ENCODE measurements around the gene PTDSS2.
A peak's percentile ranks its signal among the peaks of the same experiment; 100 is the strongest.
"Not testable (repeated sequence)": the region's sequence is repeated elsewhere in the genome, so short reads cannot be mapped to it uniquely, and the experiment has no call there.

PTDSS2 gene
- 5.6 to 23.1 (median 11.3) reads per million in 17 experiments for total RNA-seq

DNA sequence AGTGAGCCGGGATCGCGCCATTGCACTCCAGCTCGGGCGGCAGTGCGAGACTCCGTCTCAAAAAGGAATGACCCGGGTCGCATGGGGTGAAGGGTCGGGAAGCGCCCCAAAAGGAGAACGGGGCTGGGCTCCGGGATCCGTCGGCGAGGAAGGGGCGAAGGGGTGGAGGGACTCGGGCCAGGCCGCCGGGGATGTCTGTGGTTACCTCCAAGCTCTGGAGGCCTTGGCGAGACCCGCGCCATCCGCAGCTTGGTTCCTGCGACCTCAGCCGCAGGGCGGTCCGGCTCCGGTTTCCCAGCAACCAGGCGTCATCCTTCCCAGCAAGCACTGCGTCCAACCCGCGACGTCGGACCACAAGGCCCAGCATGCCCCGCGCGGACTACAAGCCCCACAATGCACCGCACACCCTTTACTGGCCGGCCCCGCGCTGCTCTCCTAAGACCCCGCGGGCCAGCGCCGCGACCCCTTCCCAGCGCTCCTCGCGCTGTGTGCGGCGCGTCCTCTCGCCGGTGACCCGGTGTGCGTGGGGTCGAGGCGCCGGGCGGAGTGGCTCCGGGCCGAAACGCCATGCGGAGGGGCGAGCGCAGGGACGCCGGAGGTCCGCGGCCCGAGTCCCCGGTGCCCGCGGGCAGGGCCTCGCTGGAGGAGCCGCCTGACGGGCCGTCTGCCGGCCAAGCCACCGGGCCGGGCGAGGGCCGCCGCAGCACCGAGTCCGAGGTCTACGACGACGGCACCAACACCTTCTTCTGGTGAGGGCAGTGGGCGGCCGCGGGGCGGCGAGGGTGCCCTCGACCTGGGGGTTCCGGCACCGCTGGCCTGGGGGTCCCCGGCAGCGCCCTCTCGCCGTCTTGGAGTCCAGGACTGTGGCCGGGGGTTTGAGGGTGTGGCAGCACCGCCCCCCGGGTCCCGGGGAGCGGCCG, at the start of gene PTDSS2:
PTDSS2 (plus strand) TSS at position 391 of the 920 bp plus-strand sequence; CDS start at position 568, 177 bp downstream.
- peak; percentile 94 to 97 (median 96) for DNase-seq

DNA sequence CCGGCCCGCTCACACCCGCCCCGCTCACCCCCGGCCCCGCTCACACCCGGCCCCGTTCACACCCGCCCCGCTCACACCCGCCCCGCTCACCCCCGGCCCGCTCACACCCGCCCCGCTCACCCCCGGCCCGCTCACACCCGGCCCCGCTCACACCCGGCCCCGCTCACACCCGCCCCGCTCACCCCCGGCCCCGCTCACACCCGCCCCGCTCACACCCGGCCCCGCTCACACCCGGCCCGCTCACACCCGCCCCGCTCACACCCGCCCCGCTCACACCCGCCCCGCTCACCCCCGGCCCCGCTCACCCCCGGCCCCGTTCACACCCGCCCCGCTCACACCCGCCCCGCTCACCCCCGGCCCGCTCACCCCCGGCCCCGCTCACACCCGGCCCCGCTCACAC, 48.9 kb upstream of the PTDSS2 start:
- not testable (repeated sequence) for DNase-seq

DNA sequence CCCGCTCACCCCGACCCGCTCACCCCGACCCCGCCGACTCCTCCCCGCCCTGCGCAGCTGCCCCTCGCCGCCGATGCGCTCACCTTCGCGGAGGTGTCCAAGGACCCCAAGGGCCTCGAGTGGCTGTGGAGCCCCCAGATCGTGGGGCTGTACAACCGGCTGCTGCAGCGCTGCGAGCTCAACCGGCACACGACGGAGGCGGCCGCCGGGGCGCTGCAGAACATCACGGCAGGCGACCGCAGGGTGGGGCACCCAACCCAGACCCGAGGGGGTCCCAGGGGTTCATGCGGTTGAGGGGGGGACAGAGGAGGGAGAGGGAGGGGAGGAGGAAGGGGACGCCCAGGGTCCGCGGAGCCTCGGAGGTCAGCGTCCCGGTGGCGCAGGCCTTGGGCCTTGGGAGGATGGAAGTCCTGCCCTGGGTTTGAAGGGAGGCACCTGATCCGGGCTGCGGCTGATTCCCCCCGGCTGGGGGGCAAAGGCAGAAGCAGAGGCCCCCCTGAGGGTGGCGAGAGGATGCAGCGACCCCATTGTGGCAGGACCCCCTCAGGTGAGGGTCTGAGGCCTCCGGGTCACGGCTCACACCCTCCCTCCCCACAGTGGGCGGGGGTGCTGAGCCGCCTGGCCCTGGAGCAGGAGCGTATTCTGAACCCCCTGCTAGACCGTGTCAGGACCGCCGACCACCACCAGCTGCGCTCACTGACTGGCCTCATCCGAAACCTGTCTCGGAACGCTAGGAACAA, 46.9 kb upstream of the PTDSS2 start:
- DNase-seq = no peak

DNA sequence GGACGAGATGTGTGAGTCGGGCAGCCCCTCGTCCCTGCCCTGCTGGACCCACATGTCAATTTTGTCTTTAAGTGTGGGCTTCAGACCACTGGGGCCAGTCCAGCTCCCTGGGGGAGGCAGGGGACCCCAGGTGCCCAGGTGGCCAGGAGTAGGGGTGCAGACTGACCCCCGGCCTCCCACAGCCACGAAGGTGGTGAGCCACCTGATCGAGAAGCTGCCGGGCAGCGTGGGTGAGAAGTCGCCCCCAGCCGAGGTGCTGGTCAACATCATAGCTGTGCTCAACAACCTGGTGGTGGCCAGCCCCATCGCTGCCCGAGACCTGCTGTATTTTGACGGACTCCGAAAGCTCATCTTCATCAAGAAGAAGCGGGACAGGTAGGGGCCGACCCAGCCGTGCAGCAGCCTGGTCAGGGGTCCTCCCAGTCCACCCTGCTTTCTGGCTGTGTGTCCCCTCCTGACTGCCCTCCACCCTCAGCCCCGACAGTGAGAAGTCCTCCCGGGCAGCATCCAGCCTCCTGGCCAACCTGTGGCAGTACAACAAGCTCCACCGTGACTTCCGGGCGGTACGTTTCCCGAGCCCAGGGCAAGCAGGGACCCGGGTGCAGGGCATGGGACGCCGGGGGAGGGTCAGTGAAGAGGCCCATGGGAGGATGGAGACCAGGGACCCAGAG, 46.2 kb upstream of the PTDSS2 start:
- DNase-seq = no peak

DNA sequence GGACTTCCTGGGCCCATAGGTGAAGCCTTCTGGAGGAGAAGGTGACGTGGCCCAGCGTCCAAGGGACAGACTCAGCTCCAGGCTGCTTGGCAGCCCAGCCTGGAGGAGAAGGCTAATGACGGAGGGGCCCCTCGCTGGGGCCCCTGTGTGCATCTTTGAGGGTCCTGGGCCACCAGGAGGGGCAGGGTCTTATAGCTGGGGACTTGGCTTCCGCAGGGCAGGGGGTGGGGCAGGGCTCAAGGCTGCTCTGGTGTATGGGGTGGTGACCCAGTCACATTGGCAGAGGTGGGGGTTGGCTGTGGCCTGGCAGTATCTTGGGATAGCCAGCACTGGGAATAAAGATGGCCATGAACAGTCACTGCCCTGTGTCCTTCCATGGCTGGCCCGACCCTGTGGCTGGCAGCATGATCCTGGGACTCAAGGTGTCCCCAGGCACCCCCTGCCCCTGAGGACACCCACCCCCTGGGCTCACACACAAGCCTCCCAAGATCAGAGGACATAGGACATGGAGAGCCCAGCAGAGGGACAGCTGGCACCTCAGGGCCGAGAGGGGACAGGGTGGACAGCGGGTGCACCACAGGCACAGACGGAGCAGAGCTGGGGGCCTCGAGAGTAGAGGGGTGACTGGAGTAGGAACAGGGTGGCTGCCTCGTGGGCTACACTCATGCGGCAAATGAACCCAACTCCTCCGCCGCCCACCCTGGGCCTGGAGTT, 45.4 kb upstream of the PTDSS2 start:
- DNase-seq = no peak

DNA sequence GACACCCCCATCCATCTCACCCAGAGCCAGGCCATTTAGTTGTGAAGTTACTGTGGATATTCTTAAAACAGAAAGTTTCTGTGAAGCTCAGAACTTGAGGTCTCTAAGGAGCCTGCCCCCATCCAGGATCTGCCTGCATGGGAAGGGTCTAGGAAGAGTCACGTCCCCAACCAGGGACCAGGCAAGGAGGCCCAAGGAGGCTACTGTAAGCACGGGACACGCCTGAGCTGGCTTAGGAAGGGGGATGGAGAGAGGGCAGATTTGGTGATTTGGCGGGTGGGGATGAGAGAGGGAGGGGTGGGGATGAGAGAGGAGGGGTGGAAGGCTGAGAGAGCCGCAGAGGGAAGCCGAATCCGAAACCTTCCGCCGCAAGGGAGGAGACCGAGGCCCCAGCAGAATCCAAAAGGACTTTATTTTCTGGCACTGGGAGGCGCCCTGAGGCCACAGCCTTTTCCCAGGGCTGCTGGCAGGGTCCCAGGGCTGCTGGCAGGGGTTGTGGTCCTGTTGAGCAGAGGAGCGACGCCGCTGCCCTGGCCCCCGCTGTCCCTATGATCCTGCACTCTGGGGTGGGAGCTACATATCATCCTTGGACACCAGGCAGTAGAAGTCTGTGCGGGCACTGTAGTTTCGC, 44.6 kb upstream of the PTDSS2 start:
- no peak for DNase-seq

DNA sequence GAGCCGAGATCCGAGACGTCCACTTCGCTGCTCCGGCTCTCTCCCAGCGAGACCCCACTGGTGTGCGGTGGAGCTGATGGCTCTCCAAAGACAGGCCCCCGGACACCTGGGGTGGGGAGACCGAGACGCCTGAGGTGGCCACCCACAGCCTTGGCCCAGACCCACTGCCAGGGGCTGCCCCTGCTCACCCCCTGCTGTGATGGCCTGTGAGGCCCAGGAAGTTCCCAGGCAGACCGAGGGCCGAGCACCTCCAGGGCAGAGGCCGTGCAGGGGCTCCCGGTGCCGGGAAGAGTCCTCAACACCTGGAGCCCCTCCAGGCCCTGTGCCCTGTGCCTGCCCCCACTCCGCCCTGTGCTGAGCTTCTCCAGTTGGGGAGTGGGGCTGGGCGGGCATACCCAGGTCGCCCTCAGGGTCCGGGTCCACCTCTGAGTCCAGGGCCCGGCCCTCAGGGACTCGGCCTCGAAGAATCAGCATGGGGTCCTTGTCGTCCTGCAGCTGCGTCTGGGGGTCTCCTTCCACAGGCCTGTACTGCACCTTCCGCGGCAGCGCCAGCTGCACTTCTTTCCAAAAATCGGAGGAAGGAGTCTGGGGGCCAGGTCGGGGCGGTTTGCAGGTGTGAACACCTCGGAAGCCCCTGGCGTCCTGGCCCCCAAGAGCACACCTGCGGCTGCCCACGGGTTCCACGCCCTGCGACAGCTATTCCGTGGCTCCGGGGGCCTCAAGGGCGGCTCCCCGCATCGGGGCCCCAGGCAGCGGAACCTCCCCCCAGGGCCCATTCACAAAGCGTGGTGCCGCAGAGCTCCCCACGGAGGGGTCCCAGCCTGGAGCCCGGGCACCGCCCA, 43.9 kb upstream of the PTDSS2 start:
- no peak for DNase-seq

DNA sequence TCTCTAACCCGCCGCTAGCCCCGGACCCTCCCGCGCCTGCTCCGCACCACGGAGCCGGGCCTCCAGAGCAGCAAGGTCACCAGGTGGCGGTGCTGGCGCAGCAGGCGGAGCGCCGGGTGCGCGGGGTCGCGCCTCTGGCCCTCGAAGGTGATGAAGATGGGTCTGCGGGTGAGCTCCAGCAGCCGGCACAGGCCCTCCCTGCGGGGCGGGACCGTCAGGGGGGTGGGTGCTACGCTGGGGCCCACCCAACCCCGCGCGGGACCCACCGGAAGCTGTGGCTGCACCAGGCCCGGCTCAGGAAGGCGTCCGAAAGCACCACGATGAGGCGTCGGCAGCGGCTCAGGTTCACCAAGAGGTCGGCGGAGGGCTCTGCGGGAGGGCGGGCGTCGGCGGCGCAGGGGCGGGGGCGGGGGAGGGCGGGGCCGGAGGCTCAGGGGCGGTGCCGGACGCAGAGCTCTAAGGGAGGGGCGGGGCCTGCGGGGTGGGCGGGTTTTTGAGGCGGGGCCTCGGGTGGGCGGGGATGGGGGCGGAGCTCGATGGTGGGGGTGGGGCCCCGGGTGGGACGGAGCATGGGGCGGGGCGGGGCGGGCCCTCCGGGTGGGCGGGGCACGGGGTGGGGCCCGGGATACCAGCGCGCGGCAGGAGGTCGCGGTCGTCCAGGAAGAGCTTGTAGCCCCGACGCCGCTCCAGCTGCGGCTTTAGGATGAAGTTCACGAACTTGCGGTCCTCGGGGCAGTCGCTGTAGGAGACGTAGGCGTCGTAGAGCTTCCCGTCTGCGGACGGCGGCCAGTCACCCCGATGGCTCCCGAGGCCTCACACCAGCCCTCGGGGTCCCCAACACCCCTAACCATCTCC, 43.1 kb upstream of the PTDSS2 start:
- DNase-seq = peak; percentile 66 to 92 (median 78)

DNA sequence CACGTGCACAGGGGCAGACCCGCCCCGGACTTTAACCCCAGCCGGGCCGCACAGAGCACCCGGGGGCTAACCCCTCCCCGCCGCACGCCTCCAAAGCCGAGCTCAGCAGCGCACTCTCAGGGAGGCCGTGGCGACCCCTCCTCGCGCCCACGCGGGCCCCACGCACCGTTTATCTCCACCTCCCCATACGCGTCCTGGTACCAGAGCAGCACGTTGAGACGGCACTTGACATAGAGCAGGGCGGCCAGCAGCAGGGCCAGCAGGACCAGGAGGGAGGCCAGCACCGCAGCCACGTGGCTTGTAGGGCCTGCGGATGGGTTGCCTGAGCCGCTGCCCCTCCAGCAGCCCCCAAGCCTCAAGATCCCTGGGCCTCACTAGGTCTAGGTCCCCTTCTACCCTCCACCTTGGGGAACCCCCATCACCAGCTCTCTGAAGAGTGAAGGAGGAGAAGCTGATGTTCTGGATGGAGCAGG, 42.4 kb upstream of the PTDSS2 start:
- DNase-seq = no peak

DNA sequence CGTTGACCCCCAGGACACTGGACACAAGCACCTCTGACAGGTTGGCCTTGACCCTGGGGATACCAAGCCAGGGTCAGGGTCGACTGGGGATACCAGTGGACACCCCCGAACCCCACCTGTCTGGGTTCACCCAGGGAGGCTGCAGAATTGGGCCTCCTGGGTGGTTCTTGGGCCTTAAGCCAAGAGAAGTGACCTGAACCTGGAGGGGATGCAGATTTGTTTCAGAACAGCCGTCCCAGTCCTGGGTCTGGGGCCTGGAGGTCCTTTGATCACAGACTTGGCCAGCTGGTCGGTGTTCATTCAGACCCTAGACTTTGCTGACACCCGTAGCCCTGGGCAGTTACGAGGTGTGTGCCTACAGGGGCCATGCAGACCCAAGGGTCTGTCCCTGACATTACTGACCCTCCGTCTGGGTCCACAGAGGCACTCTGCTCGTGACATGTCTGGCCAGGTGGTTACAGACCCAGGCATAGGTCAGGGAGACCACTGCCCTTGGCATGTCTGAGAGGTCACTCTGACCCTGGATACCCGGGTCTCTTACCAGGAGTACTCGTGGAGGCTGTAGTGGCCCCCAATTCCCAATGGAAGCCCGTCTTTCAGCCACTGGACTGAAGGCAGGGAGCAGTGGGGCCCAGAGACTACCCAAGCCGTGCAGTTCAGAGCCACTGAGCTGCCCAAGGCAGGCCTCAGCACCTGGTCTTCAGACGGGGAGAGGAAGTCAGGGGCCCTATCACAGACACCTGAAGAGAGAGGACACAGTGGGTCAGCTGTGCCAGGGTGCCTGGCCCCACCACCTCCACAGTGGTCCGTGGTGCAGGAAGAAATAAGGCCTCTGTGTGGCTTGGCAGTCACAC, 41.7 kb upstream of the PTDSS2 start:
- DNase-seq = no peak

DNA sequence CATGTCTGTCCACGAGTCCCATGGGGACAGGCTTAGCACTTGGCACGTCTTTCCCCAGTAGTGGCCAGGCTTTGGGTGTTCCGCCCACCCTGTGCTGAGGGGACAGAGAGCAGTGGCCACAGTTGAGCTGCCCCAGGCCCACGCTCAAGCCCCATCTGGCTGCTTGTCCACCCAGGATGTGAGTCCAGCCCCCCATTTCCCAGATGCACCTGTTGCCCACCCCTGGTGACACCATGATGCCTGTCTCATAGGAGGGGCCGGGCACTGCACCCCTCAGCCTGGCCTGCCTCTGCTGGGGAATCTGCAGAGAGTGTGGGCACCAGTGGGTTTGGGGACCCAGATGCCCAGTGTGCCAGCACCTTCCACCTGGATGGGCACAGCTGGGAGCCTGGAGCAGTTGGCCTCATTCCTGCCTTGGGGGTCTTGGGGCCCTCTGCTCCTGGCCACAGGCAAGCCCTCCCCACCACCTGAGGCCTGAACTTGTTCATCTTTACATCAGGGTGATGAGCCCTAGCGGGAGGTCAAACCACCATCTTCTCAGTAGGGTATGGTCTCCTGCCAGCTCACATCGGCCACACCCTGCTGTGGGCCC, 41.0 kb upstream of the PTDSS2 start:
- no peak for DNase-seq

DNA sequence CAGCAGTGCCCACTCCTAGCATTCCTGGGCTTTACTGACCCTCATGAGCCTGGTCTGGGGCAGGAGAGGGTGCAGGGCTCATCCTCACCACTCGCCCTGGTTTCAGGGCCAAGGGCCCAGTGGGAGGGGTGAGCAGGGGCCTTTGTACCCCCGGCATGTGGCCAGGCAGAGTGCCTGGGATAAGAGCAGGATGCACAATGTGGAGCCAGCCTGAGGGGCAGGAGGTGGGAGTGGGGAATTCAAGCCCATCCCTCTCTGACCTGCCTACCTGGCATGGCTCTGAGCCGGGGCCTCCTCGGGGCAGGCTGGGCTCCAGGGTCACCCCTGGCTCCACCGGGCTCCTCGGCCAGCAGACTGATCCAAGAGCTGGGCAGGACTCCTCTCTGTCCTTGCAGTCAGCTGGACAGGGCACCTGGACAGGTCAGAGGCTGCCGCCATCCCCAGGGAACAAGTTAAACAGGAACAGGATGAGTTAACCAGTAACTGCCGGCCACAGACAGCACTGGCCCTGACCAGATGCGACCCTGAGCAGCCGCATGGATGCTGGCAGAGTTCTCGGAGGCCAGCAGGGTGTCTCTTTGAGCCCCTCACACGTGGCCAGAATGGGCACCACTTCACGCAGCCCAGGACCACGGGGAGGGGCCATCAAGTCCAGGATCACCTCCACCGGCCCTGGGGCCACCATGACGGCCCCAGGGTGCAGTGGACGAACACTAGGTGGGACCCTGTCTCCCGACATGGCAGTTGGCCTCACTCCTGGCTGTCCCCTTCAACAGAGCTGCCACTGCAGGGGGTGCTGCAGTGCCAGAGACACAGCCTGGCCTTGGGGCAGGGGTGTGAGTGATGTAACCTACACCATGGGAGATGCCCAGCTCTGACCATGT, 40.2 kb upstream of the PTDSS2 start:
- DNase-seq = no peak

DNA sequence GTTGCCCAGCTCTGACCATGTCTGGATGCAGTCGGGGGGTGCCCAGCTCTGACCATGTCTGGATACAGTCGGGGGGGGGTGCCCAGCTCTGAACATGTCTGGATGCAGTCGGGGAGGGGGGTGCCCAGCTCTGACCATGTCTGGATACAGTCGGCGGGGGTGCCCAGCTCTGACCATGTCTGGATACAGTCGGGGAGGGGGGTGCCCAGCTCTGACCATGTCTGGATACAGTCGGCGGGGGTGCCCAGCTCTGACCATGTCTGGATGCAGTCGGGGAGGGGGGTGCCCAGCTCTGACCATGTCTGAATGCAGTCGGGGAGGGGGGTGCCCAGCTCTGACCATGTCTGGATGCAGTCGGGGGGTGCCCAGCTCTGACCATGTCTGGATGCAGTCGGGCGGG, 39.4 kb upstream of the PTDSS2 start:
- DNase-seq = not testable (repeated sequence)

DNA sequence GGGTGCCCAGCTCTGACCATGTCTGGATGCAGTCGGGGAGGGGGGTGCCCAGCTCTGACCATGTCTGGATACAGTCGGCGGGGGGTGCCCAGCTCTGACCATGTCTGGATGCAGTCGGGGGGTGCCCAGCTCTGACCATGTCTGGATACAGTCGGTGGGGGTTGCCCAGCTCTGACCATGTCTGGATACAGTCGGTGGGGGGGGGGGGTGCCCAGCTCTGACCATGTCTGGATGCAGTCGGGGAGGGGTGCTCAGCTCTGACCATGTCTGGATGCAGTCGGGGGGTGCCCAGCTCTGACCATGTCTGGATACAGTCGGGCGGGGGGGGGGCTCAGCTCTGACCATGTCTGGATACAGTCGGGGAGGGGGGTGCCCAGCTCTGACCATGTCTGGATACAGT, 38.6 kb upstream of the PTDSS2 start:
- DNase-seq = not testable (repeated sequence)

DNA sequence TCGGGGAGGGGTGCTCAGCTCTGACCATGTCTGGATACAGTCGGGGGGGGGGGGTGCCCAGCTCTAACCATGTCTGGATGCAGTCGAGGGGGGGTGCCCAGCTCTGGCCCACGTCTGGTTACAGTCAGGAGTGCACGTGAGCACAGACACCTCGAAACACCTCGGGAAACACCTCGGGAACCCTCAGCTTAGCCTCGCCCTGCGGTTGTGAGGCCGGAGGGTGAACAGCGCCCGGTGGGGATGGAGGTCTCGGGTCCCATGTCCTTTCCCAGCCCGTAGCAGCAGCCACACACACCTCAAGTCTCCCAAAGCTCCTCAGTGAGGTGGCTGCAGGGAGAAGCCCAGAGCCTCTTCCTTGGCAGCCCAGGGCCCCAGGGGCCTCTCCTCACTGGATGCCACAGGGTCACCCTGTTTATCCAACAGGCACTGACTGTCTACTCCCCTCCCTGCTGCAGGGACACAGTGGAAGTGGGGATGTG, 37.4 kb upstream of the PTDSS2 start:
- DNase-seq = no peak

DNA sequence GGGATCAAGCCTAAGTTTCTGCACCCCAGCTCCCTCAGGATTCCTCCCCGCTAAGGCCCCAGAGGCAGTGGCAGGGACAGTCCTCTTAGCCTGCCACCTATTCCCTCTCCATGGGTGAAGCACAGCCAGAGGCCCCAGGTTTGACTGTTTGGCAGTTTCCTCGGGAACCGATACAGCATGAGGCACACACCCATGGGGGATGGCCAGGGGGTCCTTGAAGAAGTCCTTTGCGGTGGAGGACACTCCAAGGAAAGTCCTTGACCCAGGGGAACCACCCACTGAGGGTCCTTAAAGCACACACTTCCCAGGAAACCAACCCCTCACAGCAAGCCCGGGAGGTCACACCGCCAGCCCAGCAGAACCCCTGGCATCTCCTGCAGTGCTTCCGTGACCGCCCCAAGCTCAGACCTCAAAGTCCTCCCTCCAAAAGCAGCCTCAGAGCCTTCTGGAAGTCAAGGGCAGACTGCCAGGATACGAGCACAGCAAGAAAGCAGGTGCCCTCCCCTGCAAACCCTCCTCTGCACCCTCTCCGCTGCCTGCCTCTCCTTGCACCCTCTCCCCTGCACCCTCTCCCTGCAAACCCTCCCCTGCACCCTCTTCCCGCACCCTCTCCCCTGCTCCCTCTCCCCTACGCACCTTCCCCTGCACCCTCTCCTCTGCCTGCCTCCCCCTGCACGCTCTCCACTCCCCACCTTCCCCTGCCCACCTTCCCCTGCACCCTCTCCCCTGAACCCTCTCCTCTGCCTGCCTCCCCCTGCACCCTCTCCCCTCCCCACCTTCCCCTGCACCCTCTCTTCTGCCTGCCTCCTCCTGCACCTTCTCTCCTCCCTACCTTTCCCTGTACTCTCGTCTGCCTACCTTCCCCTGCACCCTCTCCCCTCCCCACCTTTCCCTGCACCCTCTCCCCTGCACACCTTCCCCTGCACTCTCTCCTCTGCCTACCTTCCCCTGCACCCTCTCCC, 36.7 kb upstream of the PTDSS2 start:
- DNase-seq = no peak

All from suppressor macrophage (primary cell).